ENCODE results near the gene COPG1.
A peak's percentile ranks its signal among the peaks of the same experiment; 100 is the strongest.
"Not testable (repeated sequence)": the region's sequence is repeated elsewhere in the genome, so short reads cannot be mapped to it uniquely, and the experiment has no call there.

The COPG1 gene

GRCh38 chr3:129245641-129246306 lies 3.6 kb upstream of the COPG1 start:
- peak; percentile 78 for DNase-seq

- DNase-seq, result no peak
Measured at GRCh38 chr3:129246636-129247035, 2.8 kb upstream of the COPG1 start.

- DNase-seq, result no peak
Measured at GRCh38 chr3:129248286-129248979, 973 bp upstream of the COPG1 start.

- no peak for DNase-seq
Measured at GRCh38 chr3:129252748-129253147, 3.3 kb downstream of the COPG1 start.

- DNase-seq, result no peak
Measured at GRCh38 chr3:129254536-129255230, 5.3 kb downstream of the COPG1 start.

GRCh38 chr3:129256270-129256669 lies 6.9 kb downstream of the COPG1 start:
- DNase-seq, result no peak

GRCh38 chr3:129257609-129258008 lies 8.2 kb downstream of the COPG1 start:
- DNase-seq, result no peak

- DNase-seq, result no peak
Measured at GRCh38 chr3:129259612-129260477, 10.4 kb downstream of the COPG1 start.

GRCh38 chr3:129260606-129261005 lies 11.2 kb downstream of the COPG1 start:
- DNase-seq, result no peak

GRCh38 chr3:129261894-129262293 lies 12.5 kb downstream of the COPG1 start:
- DNase-seq, result no peak

GRCh38 chr3:129263161-129263910 lies 13.9 kb downstream of the COPG1 start:
- DNase-seq, result no peak

GRCh38 chr3:129264994-129265393 lies 15.6 kb downstream of the COPG1 start:
- DNase-seq, result not testable (repeated sequence)

- DNase-seq, result no peak
Measured at GRCh38 chr3:129266651-129267050, 17.2 kb downstream of the COPG1 start.

- no peak for DNase-seq
Measured at GRCh38 chr3:129268396-129268795, 19.0 kb downstream of the COPG1 start.

GRCh38 chr3:129271674-129272073 lies 22.3 kb downstream of the COPG1 start:
- no peak for DNase-seq

GRCh38 chr3:129276385-129276784 lies 27.0 kb downstream of the COPG1 start:
- DNase-seq, result peak in 1 of 2 experiments; percentile 34

- peak; percentile 30 to 31 for DNase-seq
Measured at GRCh38 chr3:129277829-129278271, 28.4 kb downstream of the COPG1 start.

- peak; percentile 96 to 97 for DNase-seq
Measured at GRCh38 chr3:129278439-129278965, 29.1 kb downstream of the COPG1 start, which contains the start of gene HMCES. Gene HMCES (plus strand): TSS chr3:129278870. CDS start chr3:129279733, 863 bp downstream.

- DNase-seq, result peak; percentile 76
Measured at GRCh38 chr3:129278966-129279906, 29.8 kb downstream of the COPG1 start.

GRCh38 chr3:129280183-129280582 lies 30.8 kb downstream of the COPG1 start:
- DNase-seq, result no peak
